ENCODE data around the gene CCAR1.

GRCh38 chr10:68697106-68697505 is 23.9 kb upstream of the CCAR1 start:
- TF ChIP-seq SUZ12 (IDR thresholded peaks at IDR 0.05; ENCODE audit: unreplicated experiment) (no peak), POLR2A (IDR thresholded peaks at IDR 0.05; ENCODE audit: low read depth, low read length) (no peak), ZSCAN29 (IDR thresholded peaks at IDR 0.05) (no peak), CTCF (IDR thresholded peaks at IDR 0.05 in 2 of 3, conservative IDR thresholded peaks at IDR 0.05 in 1 of 3; ENCODE audit: control insufficient read depth in 2 of 3, extremely low read depth in 1 of 3, insufficient read depth in 1 of 3, low read depth in 3 of 3, low read length in 3 of 3) (no peak), IKZF2 (IDR thresholded peaks at IDR 0.05) (no peak), CREB1 (IDR thresholded peaks at IDR 0.05; ENCODE audit: low read depth) (no peak), HDAC6 (IDR thresholded peaks at IDR 0.05; ENCODE audit: unreplicated experiment) (no peak), ZNF274 (IDR thresholded peaks at IDR 0.05; ENCODE audit: insufficient read depth, insufficient read length) (no peak), ASH2L (IDR thresholded peaks at IDR 0.05; ENCODE audit: borderline replicate concordance, low read depth) (no peak), POLR2AphosphoS5 (IDR thresholded peaks at IDR 0.05; ENCODE audit: low read length) (no peak), NBN (IDR thresholded peaks at IDR 0.05) (no peak)
